ENCODE results near the gene SLC18A2. TPM values are rescaled to one million over a fixed set of nuclear protein-coding genes. Genes with fewer than 3 reads are reported as not detected.

Gene SLC18A2
- total RNA-seq, 2 donors from 2014 or later = 0.24 TPM

- Mint-ChIP-seq H3K9me3 (peaks cover 7% of the 10 kb centered on the region), H3K4me3 (no peak overlapping the region), H3K27ac (peak overlapping the region; percentile 46), H3K27me3 (ENCODE audit: insufficient read depth) (no peaks in the 10 kb centered on the region), H3K4me1 (peaks cover 5% of the 10 kb centered on the region), H3K36me3 (ENCODE audit: low read depth) (peaks cover 16% of the 10 kb centered on the region)
- Histone ChIP-seq H3K27me3 (ENCODE audit: control insufficient read depth, insufficient read depth, low read length, poor library complexity, severe bottlenecking) (no peaks in the 10 kb centered on the region), H3K9me3 (ENCODE audit: control insufficient read depth, low read length) (peaks cover 14% of the 10 kb centered on the region), H3K36me3 (ENCODE audit: control insufficient read depth, insufficient read depth, low read length) (peaks cover 22% of the 10 kb centered on the region), H3K4me1 (ENCODE audit: control insufficient read depth, insufficient read depth, low read length) (no peaks in the 10 kb centered on the region), H3K9ac (ENCODE audit: extremely low read depth, low read length, poor library complexity, severe bottlenecking) (no peak overlapping the region), H3K4me3 (ENCODE audit: low read length) (no peak overlapping the region), H3K27ac (ENCODE audit: low read depth, low read length) (no peak overlapping the region)
- DNase-seq = no peak
- no peak for TF ChIP-seq CTCF (conservative IDR thresholded peaks at IDR 0.05)
- 89 to 100% methylated on average over 1 to 4 of the region's 4 CpGs for WGBS, 2 experiments (ENCODE audit: insufficient coverage in 1 of 2, insufficient read length in 1 of 2)
Measured at GRCh38 chr10:117322260-117322659, 81.3 kb downstream of the SLC18A2 start.

GRCh38 chr10:117324367-117324766 is 83.5 kb downstream of the SLC18A2 start:
- Mint-ChIP-seq H3K27me3 (ENCODE audit: insufficient read depth) (no peaks in the 10 kb centered on the region), H3K27ac (no peak overlapping the region), H3K36me3 (ENCODE audit: low read depth) (peaks cover 18% of the 10 kb centered on the region), H3K4me3 (no peak overlapping the region), H3K9me3 (peaks cover 7% of the 10 kb centered on the region), H3K4me1 (peaks cover 8% of the 10 kb centered on the region)
- Histone ChIP-seq H3K9me3 (ENCODE audit: control insufficient read depth, low read length) (peaks cover 14% of the 10 kb centered on the region), H3K27ac (ENCODE audit: low read depth, low read length) (no peak overlapping the region), H3K4me3 (ENCODE audit: low read length) (no peak overlapping the region), H3K36me3 (ENCODE audit: control insufficient read depth, insufficient read depth, low read length) (peaks cover 8% of the 10 kb centered on the region), H3K9ac (ENCODE audit: extremely low read depth, low read length, poor library complexity, severe bottlenecking) (no peak overlapping the region), H3K4me1 (ENCODE audit: control insufficient read depth, insufficient read depth, low read length) (no peaks in the 10 kb centered on the region), H3K27me3 (ENCODE audit: control insufficient read depth, insufficient read depth, low read length, poor library complexity, severe bottlenecking) (no peaks in the 10 kb centered on the region)
- no peak for TF ChIP-seq CTCF (conservative IDR thresholded peaks at IDR 0.05)
- WGBS, 2 experiments (ENCODE audit: insufficient coverage in 1 of 2, insufficient read length in 1 of 2) = 96 to 100% methylated on average over 2 of the region's 2 CpGs
- no peak for DNase-seq

GRCh38 chr10:117327262-117327661 is 86.3 kb downstream of the SLC18A2 start:
- Histone ChIP-seq H3K4me1 (ENCODE audit: control insufficient read depth, insufficient read depth, low read length) (no peaks in the 10 kb centered on the region), H3K9me3 (ENCODE audit: control insufficient read depth, low read length) (peaks cover 14% of the 10 kb centered on the region), H3K4me3 (ENCODE audit: low read length) (no peak overlapping the region), H3K27me3 (ENCODE audit: control insufficient read depth, insufficient read depth, low read length, poor library complexity, severe bottlenecking) (no peaks in the 10 kb centered on the region), H3K27ac (ENCODE audit: low read depth, low read length) (no peak overlapping the region), H3K9ac (ENCODE audit: extremely low read depth, low read length, poor library complexity, severe bottlenecking) (no peak overlapping the region), H3K36me3 (ENCODE audit: control insufficient read depth, insufficient read depth, low read length) (peaks cover 12% of the 10 kb centered on the region)
- no peak overlapping the region for H3K27ac Mint-ChIP-seq
- TF ChIP-seq CTCF (conservative IDR thresholded peaks at IDR 0.05) = no peak
- peaks cover 11% of the 10 kb centered on the region for H3K4me1 Mint-ChIP-seq
- peaks cover 22% of the 10 kb centered on the region for H3K36me3 Mint-ChIP-seq (ENCODE audit: low read depth)
- H3K9me3 Mint-ChIP-seq = peaks cover 7% of the 10 kb centered on the region
- no peak overlapping the region for H3K4me3 Mint-ChIP-seq
- no peak for DNase-seq
- no peaks in the 10 kb centered on the region for H3K27me3 Mint-ChIP-seq (ENCODE audit: insufficient read depth)

Other genes starting within 250 kb of the SLC18A2 start
- gene SHTN1, start 235.9 kb upstream of the SLC18A2 start, total RNA-seq = 10 to 100 TPM; 39.4 to 59.5 TPM
- 1 to 10 TPM; 3.2 to 3.5 TPM for gene VAX1, start 102.8 kb upstream of the SLC18A2 start, total RNA-seq
- not detected for gene KCNK18, start 43.6 kb upstream of the SLC18A2 start, total RNA-seq
- gene PDZD8, start 134.3 kb downstream of the SLC18A2 start, total RNA-seq = 10 to 100 TPM; 53.3 to 60.1 TPM

Measured in endodermal cell (in vitro differentiated cells).